PC-9 (cell line): Measurements from ENCODE around the gene AUTS2. TPM values are rescaled to one million over a fixed set of nuclear protein-coding genes. Genes with fewer than 3 reads are reported as not detected.

Experiments
- BruUV-seq: library from RNA; stranded (reverse); fragments of 400-500 nt; replicated peaks from 2 replicates; lab custom pipeline; 2021; lab: Mats Ljungman, UMichigan
- CTCF ChIA-PET: fragments of 300-600 bp; sonication (Branson Sonifier 250); formaldehyde crosslinking; loops from one replicate; lab custom pipeline; 2022; ENCODE audit warnings: antibody characterized with exemption; lab: Charles Lee
- POLR2A ChIA-PET: fragments of 300-600 bp; sonication (Branson Sonifier 250); formaldehyde crosslinking; loops from one replicate; lab custom pipeline; 2022; ENCODE audit warnings: antibody characterized with exemption; ENCODE audit not compliant: unreplicated experiment; lab: Charles Lee
- DNase-seq, 2 experiments: peaks; one replicate each; pipeline versions ENCODE4 v3.0.0 to v3.0.0-alpha.2; 2015 to 2022; ENCODE audit warnings: mixed read lengths in 1 of 2
- H2AFZ ChIP-seq: fragments of 200-600 bp; sonication (generic); 2 replicates; pipeline ENCODE4 v1.8.1; 2017; ENCODE audit warnings: antibody characterized with exemption
- H3F3A ChIP-seq: fragments of 200-600 bp; sonication (generic); 2 replicates; pipeline ENCODE4 v1.8.1; 2017; ENCODE audit warnings: antibody characterized with exemption, mild to moderate bottlenecking, low read depth; ENCODE audit not compliant: insufficient read depth
- H3K27ac ChIP-seq: fragments of 200-600 bp; sonication (generic); 2 replicates; pipeline ENCODE4 v1.6.1; 2016; ENCODE audit warnings: mixed run types
- H3K27me3 ChIP-seq: fragments of 200-600 bp; sonication (generic); 2 replicates; pipeline ENCODE4 v1.6.1; 2016; ENCODE audit warnings: low read depth, mixed run types; ENCODE audit not compliant: insufficient read depth
- H3K36me3 ChIP-seq: fragments of 200-600 bp; sonication (generic); 2 replicates; pipeline ENCODE4 v1.6.1; 2016; ENCODE audit warnings: low read depth, mixed run types
- H3K4me1 ChIP-seq: fragments of 200-600 bp; sonication (generic); replicated peaks from 2 replicates; pipeline ENCODE4 v1.6.1; 2016; ENCODE audit warnings: mixed run types; ENCODE audit not compliant: insufficient read depth
- H3K4me2 ChIP-seq: fragments of 200-600 bp; sonication (generic); 2 replicates; pipeline ENCODE4 v1.6.1; 2017; ENCODE audit warnings: mixed run types
- H3K4me3 ChIP-seq: fragments of 200-600 bp; sonication (generic); 2 replicates; pipeline ENCODE4 v1.6.1; 2016; ENCODE audit warnings: mixed run types
- H3K79me2 ChIP-seq: fragments of 200-600 bp; sonication (generic); 2 replicates; pipeline ENCODE4 v1.6.1; 2017; ENCODE audit warnings: low read depth, mixed run types
- H3K9me2 ChIP-seq: fragments of 200-600 bp; sonication (generic); 2 replicates; pipeline ENCODE4 v1.8.1; 2017; ENCODE audit warnings: mild to moderate bottlenecking; ENCODE audit not compliant: insufficient read depth
- H3K9me3 ChIP-seq: fragments of 200-600 bp; sonication (generic); 2 replicates; pipeline ENCODE4 v1.8.1; 2016; ENCODE audit warnings: low read depth; ENCODE audit not compliant: insufficient read depth
- H4K20me1 ChIP-seq: fragments of 200-600 bp; sonication (generic); 2 replicates; pipeline ENCODE4 v1.8.1; 2017; ENCODE audit not compliant: insufficient read depth
- EZH2 ChIP-seq: fragments of 200-600 bp; sonication (generic); IDR thresholded peaks from 2 replicates; pipeline ENCODE4 v1.8.0; 2017; ENCODE audit warnings: antibody characterized with exemption, low read depth
- intact Hi-C: fragments of 100-400 bp; cut with micrococcal nuclease; formaldehyde crosslinking; loops from one replicate; pipeline ENCODE4 v1.10.0; 2022; ENCODE audit not compliant: unreplicated experiment
- total RNA-seq: library from RNA; stranded (reverse); gene quantifications from 2 replicates; pipeline ENCODE4 v1.2.3, GENCODE V29; 2021
- TF ChIP-seq, protein P1 (sequence below): fragments of 200-600 bp; sonication (generic); conservative IDR thresholded peaks from 2 replicates; pipeline ENCODE4 v1.6.1; 2017; ENCODE audit warnings: mixed run types, antibody characterized with exemption, mild to moderate bottlenecking, moderate library complexity

AUTS2 gene
- total RNA-seq, 1 experiment from 2014 or later, result not detected

DNA sequence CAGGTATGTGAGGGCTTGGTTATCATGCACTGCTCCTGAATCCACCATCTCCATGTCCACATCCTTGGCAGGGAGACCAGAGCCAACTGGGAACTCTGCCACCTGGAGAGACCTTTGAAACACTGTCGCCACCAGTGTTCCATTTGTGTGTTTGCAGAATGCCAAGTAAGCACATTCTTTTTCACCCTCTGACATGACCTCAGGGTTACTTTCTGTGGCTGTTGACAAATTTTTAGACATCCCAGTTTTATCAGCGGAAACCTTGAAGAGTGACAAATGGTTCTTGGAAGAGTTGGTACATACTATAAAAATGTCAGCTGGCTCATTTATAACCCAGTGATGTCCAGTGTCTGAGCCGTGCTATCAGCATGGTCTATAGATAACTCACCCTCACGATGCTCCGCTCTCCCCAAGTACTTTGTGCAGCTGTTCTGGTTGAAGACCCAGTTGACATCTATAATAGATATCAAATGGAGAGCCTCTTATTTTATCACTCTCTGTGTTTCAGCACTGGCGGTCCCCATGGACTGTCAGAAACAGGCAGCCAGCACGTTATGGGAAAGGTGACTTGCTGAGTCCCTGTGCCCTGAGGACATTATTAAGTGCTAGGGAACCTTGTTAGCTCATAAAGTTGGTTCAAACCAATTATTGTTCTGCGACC is 970.5 kb downstream of the AUTS2 start:
- Histone ChIP-seq H3K79me2 (no peaks in the 10 kb centered on the region), H3K9me2 (no peaks in the 10 kb centered on the region), H3K36me3 (no peaks in the 10 kb centered on the region), H3K4me1 (no peaks in the 10 kb centered on the region), H3K27me3 (peaks cover 6% of the 10 kb centered on the region), H3K9me3 (no peaks in the 10 kb centered on the region), H3K27ac (no peak overlapping the region), H3K4me2 (no peak overlapping the region), H2AFZ (no peak overlapping the region), H4K20me1 (no peaks in the 10 kb centered on the region), H3K4me3 (no peak overlapping the region), H3F3A (no peaks in the 10 kb centered on the region)
- DNase-seq, result no peak
- ChIA-PET CTCF (no interaction called here), POLR2A (no interaction called here)
- TF ChIP-seq EZH2, result no peak
- TF ChIP-seq, protein P1, sequence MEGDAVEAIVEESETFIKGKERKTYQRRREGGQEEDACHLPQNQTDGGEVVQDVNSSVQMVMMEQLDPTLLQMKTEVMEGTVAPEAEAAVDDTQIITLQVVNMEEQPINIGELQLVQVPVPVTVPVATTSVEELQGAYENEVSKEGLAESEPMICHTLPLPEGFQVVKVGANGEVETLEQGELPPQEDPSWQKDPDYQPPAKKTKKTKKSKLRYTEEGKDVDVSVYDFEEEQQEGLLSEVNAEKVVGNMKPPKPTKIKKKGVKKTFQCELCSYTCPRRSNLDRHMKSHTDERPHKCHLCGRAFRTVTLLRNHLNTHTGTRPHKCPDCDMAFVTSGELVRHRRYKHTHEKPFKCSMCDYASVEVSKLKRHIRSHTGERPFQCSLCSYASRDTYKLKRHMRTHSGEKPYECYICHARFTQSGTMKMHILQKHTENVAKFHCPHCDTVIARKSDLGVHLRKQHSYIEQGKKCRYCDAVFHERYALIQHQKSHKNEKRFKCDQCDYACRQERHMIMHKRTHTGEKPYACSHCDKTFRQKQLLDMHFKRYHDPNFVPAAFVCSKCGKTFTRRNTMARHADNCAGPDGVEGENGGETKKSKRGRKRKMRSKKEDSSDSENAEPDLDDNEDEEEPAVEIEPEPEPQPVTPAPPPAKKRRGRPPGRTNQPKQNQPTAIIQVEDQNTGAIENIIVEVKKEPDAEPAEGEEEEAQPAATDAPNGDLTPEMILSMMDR, result no peak
- no TSS peak for BruUV-seq
- intact Hi-C loops, result no loop called here

DNA sequence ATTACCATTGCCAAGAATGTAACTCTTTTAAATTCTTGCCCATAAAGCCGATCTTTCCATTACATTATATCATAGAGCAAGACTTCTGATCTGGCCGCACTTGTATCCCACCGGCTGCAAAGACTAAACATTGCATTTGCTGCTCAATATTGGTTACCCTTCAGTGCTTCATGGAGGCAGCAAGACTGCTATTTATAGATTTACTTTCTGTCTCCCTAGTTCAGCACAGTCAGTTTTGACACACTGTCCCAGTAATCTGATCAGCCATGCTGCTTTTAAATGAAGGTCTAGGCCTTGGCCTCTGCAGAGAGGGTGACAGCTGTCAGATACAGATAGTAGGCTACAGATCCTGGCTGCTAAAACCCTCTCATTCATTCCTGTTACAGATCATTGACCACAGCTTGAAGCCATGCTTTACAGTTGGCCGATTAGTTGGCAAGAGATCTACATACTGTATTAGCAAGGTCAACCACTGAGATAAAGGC is 971.1 kb downstream of the AUTS2 start:
- Histone ChIP-seq H3K4me1 (no peaks in the 10 kb centered on the region), H3K36me3 (no peaks in the 10 kb centered on the region), H3K4me3 (no peak overlapping the region), H3K27me3 (peaks cover 6% of the 10 kb centered on the region), H4K20me1 (no peaks in the 10 kb centered on the region), H2AFZ (no peak overlapping the region), H3K27ac (no peak overlapping the region), H3F3A (no peaks in the 10 kb centered on the region), H3K79me2 (no peaks in the 10 kb centered on the region), H3K9me3 (no peaks in the 10 kb centered on the region), H3K4me2 (no peak overlapping the region), H3K9me2 (no peaks in the 10 kb centered on the region)
- no TSS peak for BruUV-seq
- intact Hi-C loops, result no loop called here
- ChIA-PET CTCF (no interaction called here), POLR2A (no interaction called here)
- no peak for TF ChIP-seq EZH2
- TF ChIP-seq, protein P1, result no peak
- no peak for DNase-seq

DNA sequence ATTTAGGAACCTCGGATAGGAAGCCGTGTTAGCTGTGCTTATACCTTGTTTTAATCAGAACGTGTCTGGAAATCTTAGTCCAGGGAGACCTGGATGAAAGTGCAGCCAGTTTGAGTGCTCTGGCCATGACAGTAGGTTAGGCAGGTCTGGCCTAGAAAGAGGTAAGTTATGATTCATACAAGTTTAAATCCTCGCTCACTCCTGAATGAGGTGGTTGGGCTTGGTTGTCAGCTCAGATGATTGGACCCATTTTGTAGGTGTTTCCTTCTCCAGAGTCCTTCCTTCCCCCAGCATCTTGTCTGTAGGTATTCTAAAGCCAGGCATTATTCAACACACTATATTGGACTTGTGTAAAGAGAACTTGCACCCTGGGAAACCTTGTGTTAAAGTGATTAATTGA is 971.8 kb downstream of the AUTS2 start:
- Histone ChIP-seq H3K27me3 (peaks cover 6% of the 10 kb centered on the region), H3K79me2 (no peaks in the 10 kb centered on the region), H3K9me2 (no peaks in the 10 kb centered on the region), H3F3A (no peaks in the 10 kb centered on the region), H3K9me3 (no peaks in the 10 kb centered on the region), H3K4me2 (no peak overlapping the region), H3K4me3 (no peak overlapping the region), H2AFZ (no peak overlapping the region), H3K4me1 (no peaks in the 10 kb centered on the region), H3K27ac (no peak overlapping the region), H3K36me3 (no peaks in the 10 kb centered on the region), H4K20me1 (no peaks in the 10 kb centered on the region)
- ChIA-PET CTCF (no interaction called here), POLR2A (no interaction called here)
- intact Hi-C loops, result no loop called here
- TF ChIP-seq, protein P1, result no peak
- TF ChIP-seq EZH2, result no peak
- BruUV-seq, result no TSS peak
- no peak for DNase-seq
